Measurements from ENCODE around the gene OTUB1.

DNA sequence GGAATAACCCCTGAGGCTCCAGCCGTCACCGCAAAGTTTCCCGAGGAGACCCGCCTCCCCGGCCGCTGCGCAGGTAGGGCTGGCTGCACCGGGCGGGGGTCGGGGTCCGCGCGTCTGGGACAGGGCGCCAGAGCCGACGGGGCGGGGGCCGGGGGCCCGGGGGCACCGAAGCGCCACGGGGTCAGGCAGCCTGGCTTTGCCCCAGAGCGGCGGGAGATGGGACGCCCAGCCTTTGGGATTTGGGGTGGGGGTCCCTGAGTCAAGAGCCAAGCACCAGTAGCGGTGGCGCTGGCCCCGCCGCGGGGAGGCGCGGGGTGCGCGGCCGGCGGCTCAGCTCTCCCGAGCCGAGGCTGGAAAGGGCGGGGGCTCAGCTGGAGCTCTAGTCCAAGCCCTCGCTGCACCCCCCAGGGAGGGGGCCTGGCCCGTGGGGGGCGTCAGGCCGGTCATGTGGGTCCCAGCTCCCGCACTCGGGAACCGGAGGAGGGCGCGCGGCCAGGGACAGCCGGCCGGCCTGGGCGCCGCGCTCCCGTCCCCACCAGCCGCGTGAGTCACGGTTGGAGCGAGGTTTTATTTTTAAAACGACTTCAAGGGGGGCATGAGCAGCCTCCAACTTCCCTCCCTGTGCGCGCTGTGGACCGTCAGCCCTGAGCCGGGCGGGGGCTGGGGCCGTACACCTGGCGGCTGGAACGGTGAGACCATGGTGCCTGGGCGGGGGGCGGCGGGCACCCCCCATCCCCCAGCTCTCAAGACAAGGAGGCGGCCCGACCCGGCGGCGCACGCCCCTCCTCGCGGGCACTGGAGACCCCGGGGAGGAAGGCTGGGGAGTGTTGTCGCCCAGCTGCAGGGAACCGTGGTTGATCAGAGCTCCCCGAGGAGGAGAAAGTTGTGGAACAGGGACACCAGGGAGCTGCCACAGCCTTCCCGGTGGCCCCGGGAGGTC, 50.1 kb downstream of the OTUB1 start:
- TF ChIP-seq, protein P1, sequence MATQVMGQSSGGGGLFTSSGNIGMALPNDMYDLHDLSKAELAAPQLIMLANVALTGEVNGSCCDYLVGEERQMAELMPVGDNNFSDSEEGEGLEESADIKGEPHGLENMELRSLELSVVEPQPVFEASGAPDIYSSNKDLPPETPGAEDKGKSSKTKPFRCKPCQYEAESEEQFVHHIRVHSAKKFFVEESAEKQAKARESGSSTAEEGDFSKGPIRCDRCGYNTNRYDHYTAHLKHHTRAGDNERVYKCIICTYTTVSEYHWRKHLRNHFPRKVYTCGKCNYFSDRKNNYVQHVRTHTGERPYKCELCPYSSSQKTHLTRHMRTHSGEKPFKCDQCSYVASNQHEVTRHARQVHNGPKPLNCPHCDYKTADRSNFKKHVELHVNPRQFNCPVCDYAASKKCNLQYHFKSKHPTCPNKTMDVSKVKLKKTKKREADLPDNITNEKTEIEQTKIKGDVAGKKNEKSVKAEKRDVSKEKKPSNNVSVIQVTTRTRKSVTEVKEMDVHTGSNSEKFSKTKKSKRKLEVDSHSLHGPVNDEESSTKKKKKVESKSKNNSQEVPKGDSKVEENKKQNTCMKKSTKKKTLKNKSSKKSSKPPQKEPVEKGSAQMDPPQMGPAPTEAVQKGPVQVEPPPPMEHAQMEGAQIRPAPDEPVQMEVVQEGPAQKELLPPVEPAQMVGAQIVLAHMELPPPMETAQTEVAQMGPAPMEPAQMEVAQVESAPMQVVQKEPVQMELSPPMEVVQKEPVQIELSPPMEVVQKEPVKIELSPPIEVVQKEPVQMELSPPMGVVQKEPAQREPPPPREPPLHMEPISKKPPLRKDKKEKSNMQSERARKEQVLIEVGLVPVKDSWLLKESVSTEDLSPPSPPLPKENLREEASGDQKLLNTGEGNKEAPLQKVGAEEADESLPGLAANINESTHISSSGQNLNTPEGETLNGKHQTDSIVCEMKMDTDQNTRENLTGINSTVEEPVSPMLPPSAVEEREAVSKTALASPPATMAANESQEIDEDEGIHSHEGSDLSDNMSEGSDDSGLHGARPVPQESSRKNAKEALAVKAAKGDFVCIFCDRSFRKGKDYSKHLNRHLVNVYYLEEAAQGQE (IDR thresholded peaks at IDR 0.05; ENCODE audit: insufficient read depth in 1 of 2, low read depth in 2 of 2, low read length in 2 of 2) = no peak
- no peak for TF ChIP-seq POLR2AphosphoS5 (IDR thresholded peaks at IDR 0.05; ENCODE audit: low read depth, low read length)
- TF ChIP-seq SIN3A (IDR thresholded peaks at IDR 0.05; ENCODE audit: borderline replicate concordance, insufficient read depth, low read length) = no peak
- no peak for TF ChIP-seq TAF1 (IDR thresholded peaks at IDR 0.05; ENCODE audit: borderline replicate concordance, insufficient read depth, low read length)
- TF ChIP-seq FOXP2 (optimal IDR thresholded peaks at IDR 0.05; ENCODE audit: borderline replicate concordance, extremely low read depth, extremely low read length, insufficient read depth) = no peak

Data from PFSK-1 (cell line).